HG03378 (cell line): ENCODE data around the gene KIF3A.
A peak's percentile ranks its signal among the peaks of the same experiment; 100 is the strongest.

Experiments
- ATAC-seq: cut with Tn5 transposase; IDR thresholded peaks from one replicate; pipeline ENCODE4 v1.9.1; 2021; ENCODE audit warnings: mild to moderate bottlenecking, moderate library complexity; ENCODE audit not compliant: unreplicated experiment

The KIF3A gene

DNA sequence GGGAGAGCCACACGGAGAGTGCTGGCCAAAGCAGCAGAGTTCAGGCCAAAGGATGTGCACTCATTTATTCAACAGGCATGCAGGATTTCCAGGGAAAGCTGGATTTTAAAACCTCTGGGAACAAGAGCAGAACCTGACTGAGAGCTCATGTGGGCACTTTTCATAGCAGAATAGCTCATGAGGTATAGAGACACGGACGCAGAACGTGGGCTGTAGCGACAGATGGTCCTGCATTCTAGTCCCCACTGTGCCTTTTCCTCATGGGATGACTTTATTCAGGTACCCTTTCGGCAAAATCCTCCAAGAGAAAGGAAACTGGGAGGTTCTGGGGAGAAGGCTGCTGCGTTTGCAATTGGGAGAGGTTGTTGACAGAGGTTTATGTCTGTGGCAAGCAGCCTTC is 58.2 kb downstream of the KIF3A start:
- ATAC-seq = no peak

DNA sequence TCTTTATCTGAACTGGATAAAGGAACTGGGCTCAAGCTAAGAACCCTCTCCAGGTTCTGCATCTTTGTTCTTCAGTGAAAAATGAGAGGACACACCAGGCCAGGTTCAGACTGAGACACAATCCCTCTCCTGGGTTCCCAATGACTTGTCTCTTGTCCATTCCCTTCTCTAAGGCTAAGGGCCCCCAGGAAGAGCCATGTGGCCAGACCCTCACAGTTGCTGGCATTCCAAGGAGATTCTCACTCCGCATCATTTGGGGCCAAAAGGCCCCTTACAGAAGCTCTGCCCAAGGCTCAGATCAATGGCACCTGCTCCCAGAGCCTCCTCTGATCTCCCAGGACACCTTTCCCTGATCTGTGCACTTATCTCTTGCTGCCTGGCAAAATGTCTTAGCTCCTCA is 58.6 kb downstream of the KIF3A start:
- ATAC-seq = no peak

DNA sequence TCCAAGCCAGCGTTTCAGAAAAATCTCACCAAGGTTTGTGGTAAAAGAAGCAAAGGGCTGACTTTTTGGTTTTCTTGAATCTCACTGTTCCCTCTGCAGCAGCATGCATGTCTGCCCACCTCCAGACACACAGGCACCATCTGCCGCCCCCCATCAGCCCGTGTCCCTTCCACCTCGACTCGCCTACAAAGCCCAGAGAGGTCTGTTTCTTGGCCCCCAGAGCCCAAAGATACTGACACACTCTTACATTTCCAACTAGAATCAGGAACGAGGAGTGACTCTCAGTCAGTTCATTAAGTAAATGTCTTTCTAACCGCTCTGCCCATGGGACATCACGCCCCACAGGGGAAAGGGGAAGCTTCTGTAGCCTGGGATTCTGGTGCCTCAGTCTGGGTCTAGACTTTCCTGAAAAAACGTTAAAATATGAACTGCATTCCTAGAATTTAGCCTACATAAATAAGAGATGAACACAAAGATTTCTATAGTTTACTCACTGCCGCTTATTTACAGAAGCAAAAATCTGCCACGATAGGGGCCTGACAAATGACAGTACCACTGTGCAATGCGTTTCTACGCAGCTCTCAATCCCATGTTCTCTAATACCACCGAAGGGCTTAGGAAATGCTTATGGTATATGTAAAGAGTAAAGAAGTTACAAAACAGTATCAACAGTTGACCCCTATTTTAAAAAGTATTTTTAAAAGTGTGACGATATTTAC is 59.5 kb downstream of the KIF3A start:
- ATAC-seq = no peak

DNA sequence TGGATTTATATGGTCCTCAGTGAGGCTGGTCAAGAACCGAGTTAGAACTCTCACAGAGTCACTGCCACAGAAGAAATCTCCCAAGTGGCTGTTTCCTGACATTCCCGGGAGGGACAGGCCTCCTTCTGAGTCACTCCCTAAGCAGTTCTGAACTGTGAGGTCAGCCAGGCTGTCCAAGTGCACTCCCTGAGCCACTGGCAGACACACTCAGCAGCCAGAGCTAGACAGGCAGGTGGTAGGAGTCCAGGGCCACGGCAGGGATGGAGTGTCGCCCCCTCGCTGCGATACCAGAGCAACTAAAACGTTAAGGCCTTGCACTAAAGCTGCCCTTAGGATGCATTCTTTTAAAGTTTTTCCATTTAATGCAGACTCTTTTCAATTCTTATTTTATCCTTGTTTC is 60.2 kb downstream of the KIF3A start:
- no peak for ATAC-seq

DNA sequence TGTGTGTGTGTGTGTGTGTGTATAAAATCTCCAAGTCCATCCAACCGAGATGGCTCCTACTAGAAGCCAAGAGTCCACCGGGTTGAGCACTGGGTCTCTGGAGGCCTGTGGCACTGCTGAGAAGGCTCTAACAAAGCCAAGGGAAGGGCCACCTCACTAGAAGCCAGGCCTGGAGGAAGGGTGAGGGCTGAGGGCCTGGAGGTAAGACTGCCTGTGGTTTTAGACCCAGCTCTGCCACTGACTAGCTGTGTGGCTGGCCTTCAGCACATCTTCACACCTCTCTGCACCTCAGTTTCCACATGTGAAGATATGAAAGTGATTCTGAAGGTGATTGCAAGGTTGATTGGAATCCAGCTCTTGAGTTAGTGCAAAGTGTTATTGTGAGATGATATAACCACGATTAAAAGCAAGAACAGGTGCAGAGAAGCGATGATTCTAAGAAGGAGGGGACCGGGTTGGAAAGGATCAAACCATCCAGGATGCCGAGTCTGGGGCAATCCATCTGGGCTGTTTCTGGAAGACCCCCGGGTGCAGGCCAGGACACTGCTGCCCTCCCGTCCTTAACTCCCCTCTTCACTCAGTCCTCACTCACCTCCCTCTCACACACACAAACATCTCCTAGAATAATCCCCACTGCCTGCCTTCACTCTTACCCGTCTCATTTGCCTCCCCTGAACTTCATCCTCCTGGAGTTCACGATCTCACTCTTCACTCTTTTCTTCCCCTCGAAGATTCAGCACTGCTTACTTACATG is 61.2 kb downstream of the KIF3A start:
- ATAC-seq = no peak

DNA sequence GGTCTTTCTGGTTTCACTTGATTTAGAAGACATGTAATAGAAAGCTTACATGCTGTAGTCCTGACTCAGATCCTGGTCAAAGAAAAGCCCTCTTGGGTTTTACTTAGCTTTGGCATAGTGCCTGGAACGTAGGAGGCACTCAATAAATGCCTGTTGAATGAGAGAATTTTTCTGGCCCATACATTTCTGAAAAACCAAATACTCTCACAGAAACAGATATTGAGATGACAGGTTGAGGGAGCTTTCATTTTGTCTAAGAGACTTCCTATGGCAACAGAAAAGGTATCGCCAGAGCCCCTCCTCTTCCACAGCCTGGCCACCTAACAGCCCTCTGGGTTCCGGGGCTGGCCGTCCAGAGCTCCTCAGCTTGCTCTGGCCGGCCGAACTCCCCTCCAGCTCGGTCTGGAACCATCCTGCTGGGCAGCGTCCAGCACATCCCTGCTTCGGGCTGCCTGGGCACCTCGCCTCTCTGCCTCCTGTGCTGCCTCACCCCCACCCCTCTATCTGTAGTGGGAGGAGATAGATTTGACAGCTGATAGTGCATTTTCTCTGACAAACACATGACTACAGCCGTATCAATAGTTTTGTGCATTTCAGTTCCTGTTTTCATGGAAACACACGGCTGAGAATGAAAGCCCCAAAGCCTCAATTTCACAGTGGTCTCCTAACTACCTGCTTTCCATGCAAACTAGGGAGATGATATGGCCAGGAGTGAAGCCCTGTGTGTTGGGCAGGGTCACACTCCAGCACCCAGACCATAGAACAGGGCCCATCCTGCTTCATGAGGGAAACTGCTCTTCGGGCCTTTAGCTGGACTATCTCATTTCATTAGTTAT is 62.5 kb downstream of the KIF3A start:
- peak; percentile 78 for ATAC-seq

DNA sequence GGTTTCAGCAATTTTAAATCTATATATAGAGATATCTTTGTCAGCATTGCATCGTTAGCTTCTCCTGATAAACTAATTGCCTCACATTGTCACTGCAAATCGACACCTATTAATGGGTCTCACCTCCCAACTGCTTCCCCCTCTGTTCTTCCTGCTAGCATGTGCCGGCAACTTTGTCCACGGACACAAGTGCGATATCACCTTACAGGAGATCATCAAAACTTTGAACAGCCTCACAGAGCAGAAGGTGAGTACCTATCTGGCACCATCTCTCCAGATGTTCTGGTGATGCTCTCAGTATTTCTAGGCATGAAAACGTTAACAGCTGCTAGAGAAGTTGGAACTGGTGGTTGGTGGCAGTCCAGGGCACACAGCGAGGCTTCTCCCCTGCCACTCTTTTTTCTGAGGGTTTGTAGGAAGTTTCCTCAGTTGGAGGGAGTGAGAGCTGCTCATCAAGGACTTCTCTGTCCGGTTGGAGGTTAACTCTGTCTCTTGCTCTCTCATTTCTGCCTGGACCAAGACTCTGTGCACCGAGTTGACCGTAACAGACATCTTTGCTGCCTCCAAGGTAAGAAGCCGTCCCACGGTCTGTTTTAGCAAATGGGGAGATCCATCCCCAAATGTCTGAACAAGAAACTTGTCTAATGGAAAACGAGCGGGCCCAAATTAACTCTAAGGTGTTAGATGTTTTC is 63.3 kb downstream of the KIF3A start, which contains the start of gene IL4:
IL4 (plus strand) TSS at position 51 of the 692 bp plus-strand sequence; CDS start at position 113, 62 bp downstream.
- peak; percentile 4 for ATAC-seq

DNA sequence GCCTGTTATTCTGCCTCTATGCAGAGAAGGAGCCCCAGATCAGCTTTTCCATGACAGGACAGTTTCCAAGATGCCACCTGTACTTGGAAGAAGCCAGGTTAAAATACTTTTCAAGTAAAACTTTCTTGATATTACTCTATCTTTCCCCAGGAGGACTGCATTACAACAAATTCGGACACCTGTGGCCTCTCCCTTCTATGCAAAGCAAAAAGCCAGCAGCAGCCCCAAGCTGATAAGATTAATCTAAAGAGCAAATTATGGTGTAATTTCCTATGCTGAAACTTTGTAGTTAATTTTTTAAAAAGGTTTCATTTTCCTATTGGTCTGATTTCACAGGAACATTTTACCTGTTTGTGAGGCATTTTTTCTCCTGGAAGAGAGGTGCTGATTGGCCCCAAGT is 63.9 kb downstream of the KIF3A start:
- ATAC-seq = no peak

DNA sequence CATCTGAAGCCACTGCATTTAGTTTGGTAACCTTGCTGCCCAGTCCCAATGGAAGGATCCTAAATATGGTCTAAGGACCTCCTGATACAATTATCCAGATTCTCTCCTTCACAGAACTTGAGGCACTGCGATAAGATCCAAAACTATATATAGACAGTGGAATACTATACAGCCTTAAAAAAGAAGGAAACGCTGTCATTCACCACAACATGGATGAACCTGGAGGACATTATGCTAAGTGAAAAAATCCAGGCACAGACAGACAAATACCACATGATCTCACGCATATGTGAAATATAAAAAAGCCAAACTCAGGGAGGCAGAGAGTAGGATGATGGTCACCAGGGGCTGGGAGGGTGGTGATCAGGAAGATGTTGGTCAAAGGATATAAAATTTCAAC is 66.3 kb downstream of the KIF3A start:
- ATAC-seq = no peak

DNA sequence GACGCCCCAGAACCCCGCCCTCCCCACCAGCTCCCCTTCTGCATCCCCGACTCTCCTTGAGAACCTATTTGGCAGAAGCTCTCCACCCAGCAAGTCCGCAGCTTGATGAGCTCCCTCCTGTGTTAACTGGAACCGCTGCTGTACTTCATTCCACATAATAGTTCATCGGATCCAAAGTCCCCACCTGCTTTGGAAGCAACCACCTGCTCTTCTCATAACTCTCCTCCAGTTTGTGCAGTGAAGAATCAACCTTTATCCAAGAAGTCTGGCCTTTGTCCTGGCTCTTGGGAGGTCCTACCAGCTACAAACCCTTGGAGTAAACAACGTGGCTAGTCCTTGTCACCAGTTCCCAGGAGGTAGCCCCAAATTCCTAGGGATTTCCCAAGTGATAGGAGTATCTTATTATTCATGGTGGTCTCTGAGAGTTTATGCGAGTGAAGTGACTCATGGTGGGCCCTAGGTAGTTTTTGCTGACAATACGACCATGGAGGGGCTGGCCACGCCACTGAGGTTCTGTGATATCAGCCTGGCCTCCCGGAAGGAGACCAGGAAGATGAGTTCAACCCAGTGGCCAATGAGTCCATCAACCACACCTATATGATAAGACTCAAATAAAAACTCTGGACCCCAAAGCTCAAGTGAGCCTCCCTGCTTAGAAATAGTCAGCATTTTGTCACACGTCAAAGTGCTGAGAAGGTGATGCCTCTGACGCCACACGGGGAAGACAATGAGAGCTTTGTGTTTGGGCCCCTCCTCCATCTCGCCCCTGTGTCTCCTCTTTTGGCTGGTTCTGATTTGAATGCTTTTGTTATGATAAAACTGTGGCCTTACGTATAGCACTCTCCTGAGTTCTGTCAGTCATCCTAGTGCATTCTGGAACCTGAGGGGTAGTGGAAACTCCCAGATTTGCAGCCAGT is 67.1 kb downstream of the KIF3A start:
- no peak for ATAC-seq

DNA sequence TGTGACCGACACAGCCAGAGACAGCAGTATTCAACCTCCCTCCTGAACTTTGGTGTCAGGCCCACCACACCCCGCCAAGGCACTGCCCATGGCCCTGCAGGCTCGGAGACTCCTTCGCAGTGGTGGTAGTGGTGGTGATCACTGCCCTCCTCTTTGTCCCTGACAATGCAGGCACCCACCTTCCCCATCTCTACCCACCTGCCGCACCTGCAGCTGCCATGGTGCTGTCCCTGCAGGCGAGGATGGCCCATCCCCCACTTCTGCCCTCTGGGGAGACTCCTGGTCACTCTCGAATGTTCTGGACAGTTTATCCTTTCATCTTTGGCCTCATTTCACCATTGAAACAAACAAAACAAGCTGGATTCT is 67.9 kb downstream of the KIF3A start:
- ATAC-seq = no peak

DNA sequence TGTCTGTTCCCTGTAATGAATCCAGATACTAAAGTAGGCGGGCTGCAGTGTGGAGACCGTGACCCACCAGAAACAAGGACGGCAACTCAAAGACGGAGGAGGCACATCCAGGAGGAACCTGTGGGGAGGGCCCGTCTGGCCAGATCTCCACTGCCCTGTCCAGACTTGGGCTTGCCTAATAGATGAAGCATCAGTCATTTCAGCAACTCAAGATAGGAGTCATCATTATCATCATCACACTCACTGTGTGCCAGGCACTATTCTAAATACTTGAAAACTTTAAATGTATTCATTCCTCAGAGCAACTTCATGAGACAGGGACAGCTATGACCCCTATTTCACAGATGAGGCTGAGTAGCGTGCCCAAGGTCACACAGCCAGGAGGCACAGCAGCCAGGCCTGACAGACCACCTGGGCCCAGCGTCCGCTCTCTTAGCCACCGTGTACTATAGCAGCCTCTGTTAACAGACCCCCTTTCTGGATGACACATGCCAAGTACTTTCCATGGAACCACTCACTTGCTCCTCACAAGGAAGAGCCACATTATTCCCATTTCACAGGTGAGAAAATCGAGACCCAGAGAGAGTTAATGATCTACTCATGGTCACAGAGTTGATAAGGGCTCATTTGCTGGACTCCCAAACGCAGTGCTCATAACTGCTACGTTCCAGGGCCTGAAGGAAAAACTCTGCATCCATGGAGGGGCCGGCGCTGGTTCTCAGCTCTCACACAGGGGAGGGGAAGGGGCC is 68.5 kb downstream of the KIF3A start:
- ATAC-seq = no peak

DNA sequence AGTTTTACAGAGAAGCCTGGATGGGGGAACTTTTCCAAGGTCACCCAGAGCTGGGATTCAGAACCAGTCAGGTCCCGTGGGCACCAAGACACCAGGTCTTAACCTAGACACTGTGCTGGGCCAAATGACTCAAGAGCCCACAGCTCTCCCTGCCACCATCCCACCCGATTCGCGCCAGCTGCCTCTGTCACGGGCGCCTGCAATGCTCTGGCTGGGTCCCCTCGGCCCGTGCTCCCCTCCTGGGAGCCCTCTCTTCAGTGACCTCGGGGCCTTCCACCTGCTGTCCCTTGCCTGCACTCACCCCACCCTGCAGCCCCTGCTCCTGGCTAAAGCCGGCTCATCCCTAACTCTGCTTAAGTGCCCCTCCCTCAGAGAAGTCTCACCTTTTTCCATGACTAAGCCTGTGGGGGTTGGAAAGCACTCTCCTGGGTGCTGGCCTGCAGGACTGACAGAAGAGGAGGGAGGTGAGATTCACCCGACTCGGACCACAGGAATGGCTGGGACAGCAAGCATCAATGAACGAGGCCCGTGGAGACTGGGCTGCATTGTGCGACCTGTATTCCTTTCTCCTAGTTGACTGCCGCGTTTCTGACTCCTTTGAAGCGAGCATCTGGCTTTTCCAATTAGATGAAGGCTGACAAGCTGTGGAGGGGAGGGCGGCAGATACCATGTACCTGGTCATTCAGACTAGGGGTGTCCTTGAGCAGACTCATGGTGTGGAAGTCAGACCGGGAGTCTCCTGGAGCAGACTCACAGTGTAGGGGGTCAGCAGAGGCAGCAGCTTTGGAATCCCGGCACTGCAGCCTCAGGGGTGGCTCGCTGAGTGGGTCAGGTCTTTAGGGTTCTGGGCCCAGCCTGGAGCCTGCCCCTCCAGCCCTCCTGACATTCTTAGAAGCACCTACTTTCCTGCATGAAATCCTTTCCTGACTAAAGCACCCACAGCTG is 69.3 kb downstream of the KIF3A start:
- ATAC-seq = no peak

DNA sequence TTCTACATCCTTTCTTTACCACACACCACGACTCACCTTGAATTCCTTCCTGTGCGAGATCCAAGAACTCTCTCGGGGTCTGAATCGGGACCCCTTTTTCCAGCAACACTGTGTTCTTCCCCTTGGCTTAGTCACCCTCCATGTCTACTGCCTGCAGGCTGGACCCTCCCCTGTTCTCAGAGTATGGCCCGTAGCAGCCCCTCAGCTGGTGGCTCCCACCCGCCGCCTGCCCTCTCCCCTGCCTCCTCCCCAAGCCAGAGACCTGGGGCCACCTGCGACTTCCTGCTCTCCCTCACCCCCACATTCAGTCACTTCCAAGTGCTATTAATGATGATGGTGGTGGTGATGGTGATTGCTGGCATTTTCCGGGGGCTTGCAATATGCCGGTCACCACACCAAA is 70.0 kb downstream of the KIF3A start:
- ATAC-seq = no peak

DNA sequence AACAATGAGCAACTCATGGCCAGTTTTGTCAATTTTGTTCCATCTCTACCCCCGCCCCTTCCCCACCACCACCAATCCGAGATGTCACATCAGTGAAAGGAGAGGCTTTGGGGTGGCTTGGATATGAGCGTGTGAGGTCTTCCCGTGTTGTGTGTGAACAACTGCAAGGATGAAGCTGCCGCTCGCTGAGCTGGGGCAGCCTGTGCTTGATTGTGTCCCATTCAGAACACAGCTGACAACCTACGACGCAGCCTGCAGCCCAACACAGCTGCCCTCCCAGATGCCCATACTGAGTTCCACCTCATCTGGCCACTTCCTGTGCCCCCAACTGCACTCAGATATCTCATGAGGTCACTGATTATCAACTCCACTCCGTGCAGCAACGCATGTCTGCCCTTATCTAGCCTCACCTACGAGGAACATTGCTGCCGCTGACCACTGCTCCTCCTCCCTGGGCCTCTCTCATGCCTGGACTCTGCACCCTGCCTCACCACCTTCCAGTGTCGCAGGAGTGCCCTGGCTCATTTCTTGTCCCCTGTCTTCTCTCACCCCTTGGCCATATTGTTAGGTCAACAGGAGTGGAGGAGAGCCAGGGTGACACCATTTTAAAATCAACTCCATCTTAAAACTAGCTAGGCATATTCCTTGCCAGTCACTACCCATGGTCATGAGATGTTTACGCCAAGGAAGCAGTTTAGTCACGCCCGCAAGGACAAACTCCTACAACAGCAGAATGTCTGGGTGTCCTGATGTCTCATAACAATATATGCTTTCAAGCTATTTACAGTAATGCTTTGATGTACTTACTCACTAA is 70.8 kb downstream of the KIF3A start:
- ATAC-seq = no peak

DNA sequence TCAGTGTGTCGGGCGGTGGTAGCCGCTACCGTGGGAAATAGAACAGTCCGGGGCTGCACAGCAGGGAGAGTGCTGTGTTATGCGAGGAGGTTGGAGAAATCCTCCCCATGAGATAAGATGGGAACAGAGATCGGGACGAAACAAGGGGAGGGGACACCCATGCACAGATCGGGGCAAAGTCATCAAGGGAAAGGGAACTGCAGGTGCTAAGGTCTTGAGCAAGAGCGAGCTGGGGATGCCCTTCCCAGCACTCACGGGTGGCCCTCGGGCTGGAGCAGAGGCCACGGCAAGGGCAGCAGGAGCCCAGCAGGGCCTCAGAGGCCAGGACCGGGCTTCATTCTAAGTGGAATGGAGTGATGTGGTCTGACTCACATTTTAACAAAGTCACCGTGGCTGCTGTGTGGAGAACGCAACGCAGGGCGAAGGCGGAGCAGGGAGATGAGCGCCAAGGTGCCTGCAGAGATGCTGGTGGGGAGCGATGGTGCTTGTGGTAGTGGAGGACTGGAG is 71.7 kb downstream of the KIF3A start:
- ATAC-seq = no peak

DNA sequence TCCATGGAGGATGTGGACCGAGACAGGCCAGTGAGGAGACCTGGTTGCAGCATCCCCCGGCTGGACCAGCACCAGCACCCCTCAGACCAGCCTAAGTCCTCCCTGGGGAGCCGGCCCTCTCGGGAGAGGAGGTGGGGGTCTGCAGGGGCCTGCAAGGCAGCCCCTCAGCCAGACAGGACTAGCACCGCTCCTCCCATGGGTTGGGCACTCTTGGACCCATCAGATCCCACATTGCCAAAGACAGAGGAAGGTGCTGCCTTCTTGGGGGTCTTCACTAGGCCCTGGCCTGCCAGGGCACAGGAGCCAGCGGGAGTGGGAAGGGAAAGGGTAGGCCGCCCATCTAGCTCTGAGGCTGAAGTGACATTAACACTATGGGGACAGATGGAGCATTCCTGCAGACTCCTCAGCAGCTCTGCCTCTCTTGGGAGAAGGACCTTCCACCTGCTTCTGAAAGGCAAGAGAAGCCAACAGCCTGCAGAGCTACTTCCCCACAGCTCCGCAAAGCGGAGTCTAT is 72.6 kb downstream of the KIF3A start:
- ATAC-seq = no peak
